HK-2 (cell line): Measurements from ENCODE around the gene CHPF.
A peak's percentile ranks its signal among the peaks of the same experiment; 100 is the strongest.

Experiments used
- DNase-seq: peaks from one replicate; pipeline ENCODE4 v3.0.0-alpha.2; 2018; ENCODE audit not compliant: unreplicated experiment

CHPF gene, protein sequence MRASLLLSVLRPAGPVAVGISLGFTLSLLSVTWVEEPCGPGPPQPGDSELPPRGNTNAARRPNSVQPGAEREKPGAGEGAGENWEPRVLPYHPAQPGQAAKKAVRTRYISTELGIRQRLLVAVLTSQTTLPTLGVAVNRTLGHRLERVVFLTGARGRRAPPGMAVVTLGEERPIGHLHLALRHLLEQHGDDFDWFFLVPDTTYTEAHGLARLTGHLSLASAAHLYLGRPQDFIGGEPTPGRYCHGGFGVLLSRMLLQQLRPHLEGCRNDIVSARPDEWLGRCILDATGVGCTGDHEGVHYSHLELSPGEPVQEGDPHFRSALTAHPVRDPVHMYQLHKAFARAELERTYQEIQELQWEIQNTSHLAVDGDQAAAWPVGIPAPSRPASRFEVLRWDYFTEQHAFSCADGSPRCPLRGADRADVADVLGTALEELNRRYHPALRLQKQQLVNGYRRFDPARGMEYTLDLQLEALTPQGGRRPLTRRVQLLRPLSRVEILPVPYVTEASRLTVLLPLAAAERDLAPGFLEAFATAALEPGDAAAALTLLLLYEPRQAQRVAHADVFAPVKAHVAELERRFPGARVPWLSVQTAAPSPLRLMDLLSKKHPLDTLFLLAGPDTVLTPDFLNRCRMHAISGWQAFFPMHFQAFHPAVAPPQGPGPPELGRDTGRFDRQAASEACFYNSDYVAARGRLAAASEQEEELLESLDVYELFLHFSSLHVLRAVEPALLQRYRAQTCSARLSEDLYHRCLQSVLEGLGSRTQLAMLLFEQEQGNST

DNA sequence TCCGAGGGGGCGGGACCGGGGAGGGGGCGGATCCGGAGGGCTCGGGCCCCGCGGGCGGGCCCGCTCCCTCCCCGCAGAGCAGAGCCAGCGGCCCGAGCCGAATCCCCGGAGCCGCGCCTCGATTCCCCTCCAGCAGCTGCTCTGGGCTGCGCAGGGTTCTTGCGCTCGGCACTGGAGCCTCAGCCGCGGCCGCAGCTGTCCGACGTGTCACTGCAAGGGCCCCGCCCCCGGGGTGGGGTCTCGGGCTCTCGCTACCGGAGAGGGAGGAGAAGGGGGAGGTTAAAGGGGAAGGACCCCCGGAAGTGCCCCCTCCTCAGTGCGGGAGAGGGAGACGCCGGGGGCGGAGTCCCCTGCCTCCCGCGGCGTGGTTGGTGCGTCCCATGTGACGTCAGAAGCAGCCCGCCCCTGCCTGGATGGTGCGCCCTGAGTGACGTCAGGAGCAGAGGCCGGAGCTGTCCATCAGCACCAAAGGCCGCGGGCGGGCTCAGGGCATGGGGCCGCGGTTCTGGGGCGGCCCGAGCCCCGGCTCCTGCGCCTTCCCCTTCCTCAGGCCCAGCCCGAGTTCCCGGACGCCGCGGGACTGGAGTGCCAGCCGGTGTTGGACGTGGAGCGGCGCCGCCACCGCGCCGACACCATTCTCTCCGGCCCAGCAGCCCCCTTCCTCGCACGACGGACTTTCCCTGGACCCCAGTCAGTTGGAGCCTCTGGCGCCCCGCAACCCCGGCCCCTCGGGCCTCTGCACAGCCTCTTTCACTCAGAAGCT lies at the start of gene CHPF, which contains the start of gene TMEM198:
TSS of gene CHPF (minus strand) at position 214 of the 763 bp plus-strand sequence. CDS start 271 bp downstream, outside the sequence.
TSS of gene TMEM198 (plus strand) at position 433 of the 763 bp plus-strand sequence. CDS start 700 bp downstream, outside the sequence.
- peak; percentile 98 for DNase-seq

DNA sequence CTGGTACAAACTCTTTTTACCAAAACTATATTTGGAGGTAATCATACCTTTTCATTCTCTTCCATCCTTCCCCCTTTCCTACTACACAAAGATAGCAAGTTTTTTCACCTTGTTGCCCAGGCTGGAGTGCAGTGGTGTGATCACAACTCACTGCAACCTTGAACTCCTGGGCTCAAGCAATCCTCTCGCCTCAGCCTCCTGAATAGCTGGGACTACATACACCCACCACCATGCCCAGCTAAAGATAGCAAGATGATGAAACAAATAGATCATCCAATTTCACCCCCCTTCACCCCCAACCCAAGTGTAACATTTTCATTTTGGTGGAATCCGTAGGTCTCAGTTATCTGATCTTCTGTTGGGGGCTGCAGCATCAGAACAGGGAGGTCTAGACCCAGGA lies 49.5 kb upstream of the CHPF start:
- no peak for DNase-seq

DNA sequence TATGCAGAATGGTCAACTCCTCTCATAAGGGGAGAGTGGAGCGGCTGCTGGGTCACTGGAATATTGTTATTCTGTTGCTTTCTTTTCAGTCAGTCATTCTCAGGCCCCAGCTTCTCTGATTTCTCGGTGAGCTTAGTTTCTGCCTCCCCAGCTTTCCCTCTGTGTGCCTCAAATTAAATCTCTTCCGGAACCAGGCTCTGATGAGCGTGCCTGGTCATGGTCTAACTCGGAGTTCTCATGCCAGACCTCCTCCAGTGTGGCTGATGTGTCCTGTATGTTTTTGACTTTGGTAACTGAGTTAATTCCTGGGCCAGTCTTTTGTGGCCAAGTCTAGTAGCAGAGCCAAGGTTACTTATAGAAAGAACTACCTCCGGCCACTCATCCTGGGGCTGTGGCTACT lies 49.1 kb upstream of the CHPF start:
- DNase-seq = no peak

DNA sequence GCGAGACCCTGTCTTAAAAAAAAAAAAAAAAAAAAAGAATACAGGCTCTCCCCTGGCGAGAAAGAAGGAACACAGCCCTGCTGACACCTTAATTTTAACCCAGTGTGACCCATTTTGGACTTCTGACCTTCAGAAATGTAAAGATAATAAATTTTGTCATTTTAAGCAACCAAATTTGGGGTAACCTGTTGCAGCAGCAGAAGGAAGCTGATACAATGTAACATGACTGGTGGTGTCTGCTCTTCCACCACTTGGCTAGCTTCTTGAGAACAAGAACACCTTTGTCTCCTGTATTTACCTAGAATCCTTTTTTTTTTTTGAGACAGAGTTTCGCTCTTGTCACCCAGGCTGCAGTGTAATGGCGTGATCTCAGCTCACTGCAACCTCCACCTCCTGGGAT lies 47.5 kb upstream of the CHPF start:
- no peak for DNase-seq

DNA sequence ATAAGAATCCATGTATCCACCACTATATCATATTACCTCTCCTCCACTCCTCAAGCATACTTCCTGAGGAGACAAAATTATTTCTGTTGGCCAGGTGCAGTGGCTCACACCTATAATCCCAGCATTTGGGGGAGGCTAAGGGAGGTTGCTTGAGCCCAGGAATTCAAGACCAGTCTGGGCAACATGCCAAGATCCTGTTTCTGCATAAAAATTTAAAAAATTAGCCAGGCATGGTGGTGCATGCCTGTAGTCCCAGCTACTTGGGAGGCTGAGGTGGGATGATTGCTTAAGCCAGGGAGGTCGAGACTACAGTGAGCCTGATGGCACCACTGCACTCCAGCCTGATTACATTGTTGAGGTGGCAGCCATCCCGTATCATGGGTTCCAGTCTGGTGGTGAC lies 37.7 kb upstream of the CHPF start:
- no peak for DNase-seq

DNA sequence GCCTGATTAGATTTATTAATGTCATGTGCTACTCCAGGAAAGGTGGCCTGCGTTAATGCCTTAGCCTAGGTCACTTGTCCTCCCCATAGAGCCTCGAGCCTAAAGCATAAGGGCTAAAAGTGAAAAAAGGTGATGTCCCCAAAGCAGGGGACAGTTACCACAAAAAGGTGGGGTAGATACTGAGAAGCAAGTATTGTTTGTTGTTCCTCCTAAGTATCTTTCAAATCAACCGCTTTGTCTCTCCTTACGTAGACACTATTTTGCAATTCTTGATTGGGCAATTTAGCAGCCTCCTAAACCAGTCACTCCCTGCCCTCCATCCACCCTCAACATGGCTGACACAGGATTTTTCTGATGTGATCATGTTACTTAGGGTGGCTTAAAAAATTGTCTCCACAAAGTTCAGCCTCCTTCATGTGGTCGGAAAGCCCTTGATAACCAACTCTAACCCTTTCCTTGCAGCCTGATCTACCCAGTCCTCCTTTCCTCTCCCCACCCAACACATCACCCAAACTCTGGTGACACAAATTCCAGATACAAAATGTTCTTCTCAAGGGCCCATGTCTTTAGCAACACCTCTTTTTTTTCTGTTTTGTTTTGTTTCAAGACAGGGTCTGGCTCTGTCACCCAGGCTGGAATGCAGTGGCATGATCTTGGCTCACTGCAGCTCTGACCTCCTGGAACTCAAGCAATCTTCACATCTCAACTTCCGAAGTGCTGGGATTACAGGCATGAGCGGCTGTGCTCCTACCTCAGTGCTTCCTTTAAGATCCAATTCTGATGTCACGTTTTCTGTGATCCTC lies 35.4 kb upstream of the CHPF start:
- DNase-seq = no peak

DNA sequence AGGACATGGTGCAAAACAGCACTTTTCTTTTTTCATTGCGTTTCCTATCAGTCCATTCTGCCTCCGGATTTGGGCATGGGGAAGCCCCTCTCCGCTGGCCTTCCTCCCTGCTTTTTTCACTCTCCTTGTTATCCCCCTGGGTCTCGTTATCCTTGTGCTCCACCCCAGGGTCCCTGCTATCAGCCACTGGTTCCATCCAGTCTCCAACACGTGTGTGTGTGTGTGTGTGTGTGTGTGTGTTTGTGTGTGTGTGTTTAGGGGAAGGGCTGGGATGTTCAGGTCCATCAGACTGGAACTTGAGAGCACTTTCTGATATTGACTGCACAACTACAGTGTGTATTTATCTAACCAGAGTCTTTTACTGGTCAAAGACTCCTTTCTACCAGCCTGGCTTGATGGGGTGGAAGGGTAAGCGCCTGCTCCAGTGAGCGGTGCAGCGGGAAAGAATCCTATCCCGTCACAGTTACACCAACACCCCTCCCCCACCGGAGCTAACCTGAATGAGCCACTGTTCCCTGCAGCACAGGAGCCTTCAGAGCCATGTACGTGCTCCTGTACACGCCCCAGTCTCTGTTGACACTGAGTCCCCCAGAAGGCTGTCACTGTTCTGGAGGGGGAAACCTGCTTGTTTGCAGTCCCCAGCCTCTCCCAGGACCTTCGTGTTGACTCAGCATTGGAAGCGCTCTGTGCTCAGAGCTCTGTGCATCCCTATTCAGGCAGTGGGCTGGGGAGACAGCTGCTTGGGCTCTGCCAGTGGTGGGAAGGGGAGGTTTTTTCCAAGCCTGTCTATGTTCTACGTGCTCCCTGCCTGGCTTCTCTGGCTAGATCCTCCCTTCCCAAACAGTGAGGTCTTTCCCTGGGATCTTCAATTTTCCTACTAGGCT lies 33.1 kb upstream of the CHPF start:
- peak; percentile 38 for DNase-seq

DNA sequence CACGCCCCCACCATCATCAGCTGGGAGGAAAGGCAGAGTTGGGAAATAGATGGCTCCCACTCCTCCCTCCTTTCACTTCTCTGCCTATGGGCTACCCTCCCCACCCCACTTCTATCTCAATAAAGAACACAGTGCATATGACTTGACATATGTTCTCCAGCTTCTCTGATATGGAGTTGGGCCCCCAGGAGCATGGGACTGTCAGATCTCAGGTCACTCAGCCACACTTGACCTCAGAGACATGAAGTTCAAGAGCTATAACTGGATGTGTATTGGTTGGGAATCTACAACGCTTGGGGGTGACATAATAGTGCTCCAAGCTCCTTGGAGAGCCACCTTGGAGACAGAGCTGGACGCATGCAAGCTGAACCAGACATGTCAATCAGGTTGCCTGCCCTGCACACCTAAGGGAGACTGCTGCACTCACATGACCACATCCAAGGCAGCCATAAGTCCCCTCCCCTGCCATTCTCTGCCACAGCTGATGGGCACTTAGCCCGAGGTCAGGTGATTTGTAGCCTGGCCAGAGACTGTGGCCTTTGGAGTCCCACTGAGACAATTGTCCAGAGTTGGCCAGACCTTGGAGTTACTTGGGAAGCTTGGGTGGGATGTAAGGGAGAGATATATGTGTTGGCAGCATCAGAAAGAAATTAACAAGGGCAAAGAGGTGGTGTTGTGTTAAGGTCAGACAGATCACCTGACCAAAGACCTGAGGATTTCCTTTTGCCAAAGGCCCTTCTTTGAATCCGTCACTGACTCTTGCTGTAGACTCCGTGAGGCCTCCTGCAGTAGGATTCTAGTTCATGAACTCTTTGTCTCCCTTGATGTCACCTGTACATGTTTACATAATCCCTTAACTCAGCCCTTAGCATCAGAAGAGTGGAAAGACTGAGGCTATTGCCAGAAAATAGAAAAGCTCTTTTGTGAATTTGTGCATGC lies 32.2 kb upstream of the CHPF start:
- no peak for DNase-seq

DNA sequence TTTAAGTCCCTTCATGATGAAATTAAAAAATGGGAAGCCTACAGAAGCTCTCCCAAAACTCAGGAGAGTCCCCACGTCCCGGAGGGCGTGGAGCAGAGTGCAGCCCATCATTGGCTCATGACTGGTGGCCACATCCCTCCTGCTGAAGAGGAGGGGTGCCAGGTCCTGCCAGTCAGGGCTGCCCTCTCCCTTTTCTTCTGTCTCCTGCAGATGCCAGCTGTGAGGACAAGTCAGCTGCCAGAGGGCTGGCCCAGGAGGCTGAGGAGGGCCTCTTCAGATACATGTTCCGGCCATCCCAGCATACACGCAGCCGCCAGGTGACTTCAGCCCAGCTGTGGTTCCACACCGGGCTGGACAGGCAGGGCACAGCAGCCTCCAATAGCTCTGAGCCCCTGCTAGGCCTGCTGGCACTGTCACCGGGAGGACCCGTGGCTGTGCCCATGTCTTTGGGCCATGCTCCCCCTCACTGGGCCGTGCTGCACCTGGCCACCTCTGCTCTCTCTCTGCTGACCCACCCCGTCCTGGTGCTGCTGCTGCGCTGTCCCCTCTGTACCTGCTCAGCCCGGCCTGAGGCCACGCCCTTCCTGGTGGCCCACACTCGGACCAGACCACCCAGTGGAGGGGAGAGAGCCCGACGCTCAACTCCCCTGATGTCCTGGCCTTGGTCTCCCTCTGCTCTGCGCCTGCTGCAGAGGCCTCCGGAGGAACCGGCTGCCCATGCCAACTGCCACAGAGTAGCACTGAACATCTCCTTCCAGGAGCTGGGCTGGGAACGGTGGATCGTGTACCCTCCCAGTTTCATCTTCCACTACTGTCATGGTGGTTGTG lies 31.1 kb upstream of the CHPF start:
- no peak for DNase-seq

DNA sequence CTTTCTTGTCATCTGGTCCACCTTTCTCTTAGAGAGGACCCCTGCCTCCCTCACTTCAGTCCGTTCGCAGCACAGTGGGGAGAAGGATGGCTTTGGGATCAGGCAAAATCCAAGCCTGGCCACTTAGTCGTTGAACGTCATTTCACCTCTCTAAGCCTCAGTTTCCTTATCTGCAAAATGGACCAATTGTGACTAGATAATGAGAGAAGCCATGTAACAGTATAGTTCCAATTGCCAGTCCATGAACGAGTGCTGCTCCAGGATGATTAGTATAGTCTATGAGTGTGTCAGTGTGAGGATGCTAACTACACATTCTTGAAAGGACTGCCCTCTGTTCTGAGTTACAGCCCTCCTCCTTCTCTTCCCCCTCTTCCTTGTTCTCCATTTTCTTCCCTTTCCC lies 29.6 kb upstream of the CHPF start:
- no peak for DNase-seq

DNA sequence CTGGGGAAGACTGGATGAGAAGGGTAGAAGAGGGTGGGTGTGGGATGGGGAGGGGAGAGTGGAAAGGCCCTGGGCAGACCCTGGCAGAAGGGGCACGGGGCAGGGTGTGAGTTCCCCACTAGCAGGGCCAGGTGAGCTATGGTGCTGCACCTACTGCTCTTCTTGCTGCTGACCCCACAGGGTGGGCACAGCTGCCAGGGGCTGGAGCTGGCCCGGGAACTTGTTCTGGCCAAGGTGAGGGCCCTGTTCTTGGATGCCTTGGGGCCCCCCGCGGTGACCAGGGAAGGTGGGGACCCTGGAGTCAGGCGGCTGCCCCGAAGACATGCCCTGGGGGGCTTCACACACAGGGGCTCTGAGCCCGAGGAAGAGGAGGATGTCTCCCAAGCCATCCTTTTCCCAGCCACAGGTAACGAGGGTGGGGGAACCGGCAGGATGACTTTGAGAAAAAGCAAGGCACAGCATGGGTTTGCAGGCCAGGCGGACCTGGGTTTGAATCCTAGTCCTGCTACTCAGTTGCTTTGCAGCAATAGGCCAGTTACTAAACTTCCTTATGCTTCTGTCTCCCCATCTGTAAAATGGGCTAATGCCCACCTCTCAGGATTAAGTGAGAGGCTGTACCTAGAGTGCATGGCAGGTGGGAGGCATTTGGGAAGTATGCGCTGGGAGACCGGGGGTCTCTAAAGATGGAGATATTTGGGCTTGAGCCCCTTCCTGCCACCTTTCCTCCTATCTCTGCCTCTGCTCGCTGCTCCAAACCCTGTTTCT lies 28.8 kb upstream of the CHPF start, which contains the start of gene INHA:
TSS of gene INHA (plus strand) at position 74 of the 765 bp plus-strand sequence. CDS start at position 139, 65 bp downstream.
- DNase-seq = no peak

DNA sequence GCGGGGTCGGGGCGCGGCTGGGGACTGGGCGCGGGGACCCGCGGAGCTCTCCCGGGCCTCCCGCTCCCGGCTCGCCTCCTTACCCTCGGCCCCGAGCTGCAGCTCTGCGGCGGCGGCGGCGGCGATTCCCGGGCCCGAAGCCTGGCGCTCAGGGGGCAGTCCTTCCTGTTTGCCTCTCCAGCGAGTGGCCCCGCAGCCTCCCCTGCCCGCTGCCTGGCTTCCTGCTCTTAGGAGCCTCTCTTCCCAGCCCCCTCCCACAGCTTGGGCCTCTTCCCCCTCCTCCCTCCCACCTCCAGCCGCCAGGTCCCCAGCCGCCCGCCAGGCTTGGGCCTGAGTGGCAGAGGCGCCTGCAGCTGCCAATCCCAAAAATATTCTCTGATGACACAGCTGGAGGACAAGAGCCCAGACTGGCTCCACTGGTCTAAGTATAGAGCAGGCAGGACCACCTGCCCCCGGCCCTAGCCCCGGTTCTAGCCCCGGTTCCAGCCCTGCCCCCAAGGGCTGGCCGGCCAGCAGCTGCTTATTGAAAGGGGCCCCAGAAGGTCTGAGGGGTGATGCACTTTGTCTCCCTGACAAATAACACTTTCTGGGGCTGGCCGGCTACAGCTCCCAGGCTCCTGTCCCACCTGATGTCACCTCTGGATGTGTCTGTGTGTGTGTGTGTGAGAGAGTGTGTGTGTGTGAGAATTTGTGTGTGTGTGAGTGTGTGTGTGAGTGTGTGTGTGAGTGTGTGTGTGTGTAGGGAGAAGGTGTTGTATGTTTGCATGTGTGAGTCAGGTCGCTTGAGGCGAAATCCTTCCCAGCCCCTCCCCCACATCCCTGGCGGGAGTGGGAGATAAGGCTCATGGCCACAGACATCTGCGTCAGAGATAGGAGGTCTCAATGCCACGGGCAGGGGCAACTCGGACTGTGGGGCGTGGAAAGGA lies 28.0 kb upstream of the CHPF start, which contains the start of gene OBSL1:
TSS of gene OBSL1 (minus strand) at position 229 of the 926 bp plus-strand sequence. CDS start 307 bp downstream, outside the sequence.
- DNase-seq = peak; percentile 84

DNA sequence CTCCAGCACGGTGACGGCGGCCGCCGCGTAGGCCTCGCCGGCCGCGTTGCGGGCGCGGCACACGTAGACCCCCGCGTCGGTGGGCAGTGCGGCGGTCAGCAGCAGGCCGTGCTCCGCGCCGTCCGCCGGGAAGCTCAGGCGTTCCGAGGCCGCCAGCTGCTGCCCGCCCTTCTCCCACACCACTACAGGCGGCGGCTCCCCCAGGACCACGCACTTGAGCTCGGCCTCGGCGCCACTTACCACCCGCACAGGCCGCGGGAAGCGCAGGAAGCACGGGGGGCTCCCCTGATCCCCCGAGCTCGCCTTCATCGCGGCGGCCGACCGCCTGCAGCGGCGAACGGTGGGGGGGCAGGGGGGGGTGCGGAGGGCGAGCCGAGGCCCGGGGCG lies 27.3 kb upstream of the CHPF start:
- DNase-seq = no peak

DNA sequence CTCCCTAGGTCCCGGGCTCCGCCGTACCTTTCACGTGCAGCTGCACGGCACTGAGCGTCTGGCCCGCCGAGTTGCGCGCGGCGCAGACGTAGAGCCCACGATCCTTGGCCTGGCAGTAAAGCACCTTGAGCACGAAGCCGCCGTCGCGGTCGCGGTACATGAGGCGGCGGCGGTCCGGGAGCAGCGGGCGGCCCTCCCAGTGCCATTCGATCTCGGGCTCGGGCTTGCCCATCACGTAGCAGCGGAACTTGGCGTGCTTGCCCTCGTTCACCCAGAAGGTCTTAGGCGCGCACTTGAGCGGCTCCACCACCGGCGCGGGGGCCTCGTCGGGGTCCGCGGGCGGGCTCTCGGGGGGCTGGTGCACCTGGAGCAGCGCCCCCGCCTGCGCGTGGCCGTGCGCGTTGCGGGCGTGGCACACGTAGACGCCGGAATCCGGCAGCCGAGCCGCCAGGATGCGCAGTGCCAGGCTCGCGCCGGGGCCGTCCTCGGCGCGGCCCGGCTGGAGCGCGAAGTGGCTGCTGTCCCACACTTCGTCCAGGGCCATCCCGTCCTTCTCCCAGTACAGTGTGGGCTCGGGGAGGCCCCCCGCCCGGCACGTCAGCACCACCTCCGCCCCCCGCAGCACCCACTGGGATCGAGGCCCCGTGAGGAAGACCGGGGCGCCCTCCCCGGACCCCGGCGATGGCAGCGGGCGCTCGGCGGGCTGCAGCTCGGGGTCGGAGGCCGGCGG lies 26.8 kb upstream of the CHPF start:
- peak; percentile 31 for DNase-seq

DNA sequence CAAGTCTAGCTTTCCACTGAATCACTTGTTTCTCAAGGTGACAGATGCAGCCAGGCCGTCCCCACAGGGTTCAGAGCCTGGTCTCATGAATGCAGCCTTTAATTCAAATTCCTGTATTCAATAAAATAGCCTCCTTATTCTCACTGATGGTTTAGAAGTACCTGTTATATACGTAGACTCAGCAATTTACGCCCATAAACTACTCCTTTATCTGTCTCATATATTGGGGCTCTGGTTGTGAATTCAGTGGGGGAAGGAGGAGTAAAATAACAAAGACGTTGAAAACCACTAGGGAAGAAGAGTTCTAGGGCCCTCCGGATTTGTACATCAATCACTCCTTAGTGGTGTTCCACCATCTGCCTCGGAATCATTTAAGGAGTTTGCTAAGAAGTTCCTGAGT lies 26.0 kb upstream of the CHPF start:
- DNase-seq = no peak
